NCI-H526 (cell line): ENCODE measurements around the gene FAM168A.
"Not testable (repeated sequence)": the region's sequence is repeated elsewhere in the genome, so short reads cannot be mapped to it uniquely, and the experiment has no call there.

Source experiments
- DNase-seq, 2 experiments: peaks; one replicate each; lab custom pipeline; 2025; lab: John Stamatoyannopoulos, UW

FAM168A gene

DNA sequence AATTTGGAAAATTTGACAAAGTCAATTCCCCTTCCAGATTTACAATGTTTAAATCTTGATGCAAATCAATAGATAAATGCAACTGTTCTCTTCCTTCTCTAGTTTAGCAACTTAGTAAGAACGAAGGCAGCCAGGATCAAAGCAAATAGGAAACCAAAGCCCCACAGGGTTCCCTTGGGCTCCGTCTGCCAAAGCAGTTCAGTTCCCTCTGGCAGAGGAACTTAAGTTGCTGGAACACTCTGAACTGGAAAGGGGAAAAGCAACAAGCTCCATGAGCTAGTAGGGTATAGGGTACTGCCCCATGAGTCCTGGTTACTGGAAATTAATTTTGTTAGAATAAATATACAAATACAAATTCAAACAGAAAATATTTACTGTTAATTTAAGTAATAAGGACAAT lies 130.4 kb downstream of the FAM168A start:
- DNase-seq = no peak

DNA sequence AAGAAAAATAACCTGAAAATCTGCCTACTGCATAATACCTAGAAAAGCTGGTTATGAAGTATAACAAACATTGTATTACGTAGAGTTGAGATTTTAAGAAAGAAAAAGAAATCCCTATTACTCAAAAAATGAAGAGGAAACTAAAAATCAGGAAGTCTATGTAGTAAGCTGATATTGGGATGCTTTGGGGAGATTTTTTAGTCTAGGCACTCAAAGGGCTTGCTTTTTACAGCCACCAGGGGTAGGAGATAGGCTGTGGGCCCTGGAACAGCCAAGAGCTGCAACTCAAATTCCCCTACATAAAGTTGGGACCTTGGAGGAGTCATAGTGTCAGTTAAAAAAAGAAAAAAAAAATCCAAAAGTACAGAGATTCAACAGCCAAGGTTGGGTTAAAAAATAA lies 131.3 kb downstream of the FAM168A start:
- no peak for DNase-seq

- DNase-seq = no peak
Measured at GRCh38 chr11:73465871-73466270, 132.0 kb downstream of the FAM168A start.

DNA sequence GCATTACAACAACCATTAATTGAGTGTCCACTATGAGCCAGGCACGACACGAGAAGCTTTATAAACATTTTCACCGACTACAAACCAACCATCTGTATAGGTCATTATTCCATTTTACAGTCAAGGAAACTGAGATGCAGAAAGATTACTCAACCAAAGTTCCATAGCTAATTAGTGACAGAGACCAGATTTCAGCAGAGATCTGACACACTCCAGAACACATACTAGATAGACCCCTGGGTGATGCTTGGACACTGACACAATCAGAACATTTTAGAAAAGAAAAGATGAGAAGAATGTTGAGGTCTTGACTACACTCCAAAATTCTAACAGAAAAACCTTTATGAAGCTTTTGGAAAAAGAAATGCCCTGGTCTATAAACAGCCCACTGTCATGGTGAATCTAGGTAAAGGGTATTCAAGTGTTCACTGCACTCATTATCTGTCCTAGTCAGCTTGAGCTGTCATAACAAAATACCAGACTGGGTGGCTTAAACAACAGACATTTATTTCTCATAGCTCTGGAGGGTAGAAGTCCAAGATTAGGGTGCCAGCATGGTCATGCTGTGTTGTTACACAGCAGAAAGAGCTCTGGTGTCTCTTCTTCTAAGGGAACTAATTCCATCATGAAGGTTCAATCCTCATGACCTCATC lies 132.8 kb downstream of the FAM168A start:
- DNase-seq = no peak

DNA sequence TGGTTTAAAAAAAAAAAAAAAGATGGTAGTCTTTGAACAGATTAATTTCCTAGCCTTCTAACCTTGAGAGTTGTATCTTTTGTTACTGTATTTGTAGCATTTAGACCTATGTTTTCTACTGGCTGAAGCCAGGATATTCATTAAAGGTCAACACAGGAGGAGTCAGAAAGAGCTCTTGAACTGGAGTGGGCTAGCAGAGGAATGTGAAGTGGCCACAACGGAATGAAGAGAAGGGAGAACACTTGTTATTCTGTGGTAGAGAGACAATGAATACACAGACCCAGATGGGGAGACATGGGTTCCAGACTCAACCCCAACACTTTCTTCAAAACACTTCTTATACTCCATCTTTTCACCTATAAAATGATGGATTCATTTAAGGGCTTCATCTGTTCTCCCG lies 133.6 kb downstream of the FAM168A start:
- DNase-seq = no peak

- DNase-seq = no peak
Measured at GRCh38 chr11:73463359-73463758, 134.6 kb downstream of the FAM168A start.

DNA sequence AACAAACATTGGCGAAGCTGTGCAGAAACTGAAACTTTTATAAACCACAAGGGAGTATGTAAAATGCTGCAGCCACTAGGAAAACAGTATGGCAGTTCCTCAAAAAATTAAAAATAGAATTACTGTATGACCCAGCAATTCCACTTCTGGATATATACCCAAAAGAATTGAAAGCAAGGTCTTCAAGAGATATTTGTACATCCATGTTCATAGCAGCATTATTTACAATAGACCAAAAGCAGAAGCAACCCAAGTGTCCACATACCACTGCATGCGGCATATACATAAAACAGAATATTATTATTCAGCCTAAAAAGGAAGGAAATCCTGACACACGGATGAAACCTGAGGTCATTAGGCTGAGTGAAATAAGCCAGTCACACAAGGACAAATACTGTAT lies 135.9 kb downstream of the FAM168A start:
- no peak for DNase-seq

GRCh38 chr11:73461335-73461840 lies 136.5 kb downstream of the FAM168A start:
- DNase-seq = no peak

- DNase-seq = no peak
Measured at GRCh38 chr11:73458201-73458600, 139.7 kb downstream of the FAM168A start.

GRCh38 chr11:73454987-73455386 lies 142.9 kb downstream of the FAM168A start:
- no peak for DNase-seq

GRCh38 chr11:73453562-73453961 lies 144.3 kb downstream of the FAM168A start:
- no peak for DNase-seq

DNA sequence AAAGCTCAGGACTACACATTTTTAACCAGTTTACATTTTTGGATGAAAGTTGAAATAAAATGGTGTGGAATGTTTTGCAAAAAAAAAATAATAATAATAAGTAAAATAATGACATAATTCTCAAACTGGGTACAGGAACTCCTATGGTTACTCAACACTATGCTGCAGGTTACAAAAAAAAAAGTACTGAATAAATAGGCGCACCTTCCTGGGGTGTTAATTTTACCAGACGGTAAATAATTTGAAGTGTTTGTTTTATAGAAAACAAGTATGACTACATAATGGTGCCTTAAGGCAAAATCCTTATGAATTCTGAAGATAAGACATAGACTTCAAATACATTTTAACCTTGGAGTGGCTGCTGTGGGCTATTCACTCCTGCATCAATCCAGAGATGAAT lies 145.2 kb downstream of the FAM168A start:
- no peak for DNase-seq

DNA sequence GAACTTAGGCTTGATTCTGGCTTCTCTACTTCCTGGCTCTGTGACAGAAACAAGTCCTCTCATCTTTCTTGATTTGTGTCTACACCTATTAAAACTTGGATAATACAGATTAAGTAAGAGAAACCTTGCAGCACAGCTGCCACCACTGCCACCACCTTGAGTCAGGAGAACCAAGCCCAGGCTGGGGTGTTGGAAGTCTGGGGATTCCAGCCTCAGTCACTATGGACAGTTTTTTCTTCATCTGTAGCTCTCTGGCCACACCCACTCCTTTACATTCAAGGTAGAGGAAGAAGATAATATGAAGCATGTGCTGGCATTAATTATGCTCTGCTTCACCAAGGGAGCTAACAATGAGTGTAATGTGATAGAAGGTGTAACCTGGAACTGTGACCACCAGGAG lies 146.0 kb downstream of the FAM168A start:
- no peak for DNase-seq

DNA sequence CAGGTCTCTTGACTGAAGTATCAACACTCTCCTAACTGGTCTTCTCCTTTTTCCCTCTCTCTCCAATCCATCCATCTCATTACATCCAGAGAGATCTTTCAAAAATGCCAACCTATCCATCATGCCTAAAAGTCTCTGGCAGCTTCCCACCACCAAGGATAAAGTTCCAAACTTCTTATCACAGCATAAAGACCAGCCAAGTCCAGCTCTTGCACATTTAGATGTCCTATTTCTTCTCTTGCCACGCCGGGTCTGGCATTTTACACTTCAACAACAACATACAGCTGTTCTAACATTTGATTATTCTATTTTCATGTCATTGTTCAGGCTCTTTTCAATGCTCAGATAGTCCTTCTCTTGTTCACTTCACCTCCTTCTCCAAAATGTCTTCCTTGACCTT lies 151.1 kb downstream of the FAM168A start:
- no peak for DNase-seq

- DNase-seq = no peak
Measured at GRCh38 chr11:73445980-73446379, 151.9 kb downstream of the FAM168A start.

DNA sequence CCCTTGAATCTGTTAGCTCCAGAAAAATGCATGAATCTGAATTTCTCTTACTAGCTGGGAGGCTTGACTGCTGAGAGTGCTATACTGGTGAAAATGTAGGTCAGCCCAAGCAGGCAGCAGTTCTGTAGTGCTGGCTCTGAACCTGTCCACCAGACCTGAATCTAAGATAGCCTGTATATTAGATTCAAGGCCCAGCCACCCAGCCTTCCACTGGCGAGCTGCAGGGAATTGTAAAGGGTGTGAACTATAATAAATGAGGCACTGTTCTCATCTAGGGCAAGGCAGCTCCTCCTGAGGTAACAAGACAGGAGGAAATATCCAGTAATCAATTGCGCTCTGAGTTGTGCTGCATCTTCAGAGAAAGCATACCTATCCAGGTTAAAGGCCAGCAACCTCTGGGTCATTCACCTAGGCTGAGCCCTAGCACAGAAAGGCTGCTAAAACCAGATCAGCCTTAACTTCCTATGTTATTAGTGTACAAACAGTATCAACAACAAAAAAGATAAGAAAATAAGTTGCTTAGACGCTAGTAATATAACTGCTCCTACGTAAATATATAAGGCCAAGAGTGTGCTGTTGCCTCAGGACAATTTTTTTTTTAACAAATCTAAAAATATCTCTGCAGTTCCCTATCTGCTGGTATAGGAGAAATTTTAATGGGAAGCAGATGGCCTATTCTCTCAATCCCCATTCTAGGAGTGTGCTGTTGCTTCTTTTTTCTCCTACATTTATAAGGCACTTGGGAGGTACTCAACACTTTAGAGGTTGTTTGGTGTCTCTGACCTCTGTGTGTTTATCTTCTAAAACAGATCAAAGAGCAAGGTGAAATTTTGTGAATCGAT lies 158.7 kb downstream of the FAM168A start:
- no peak for DNase-seq

DNA sequence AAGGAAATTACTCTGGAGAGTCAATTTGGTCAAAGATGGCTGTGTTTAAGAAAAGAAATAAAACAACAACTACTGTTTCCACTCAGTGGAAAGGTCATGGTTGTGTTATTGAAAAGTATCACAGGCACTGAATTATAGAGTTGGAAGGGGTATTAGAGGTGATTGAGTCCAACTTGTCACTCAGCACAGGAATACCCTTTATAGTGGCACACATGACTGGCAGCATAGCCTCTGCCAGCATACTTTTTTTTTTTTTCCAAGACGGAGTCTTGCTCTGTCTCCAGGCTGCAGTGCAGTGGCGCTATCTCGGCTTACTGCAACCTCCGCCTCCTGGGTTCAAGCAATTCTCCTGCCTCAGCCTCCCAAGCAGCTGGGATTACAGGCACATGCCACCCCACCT lies 161.1 kb downstream of the FAM168A start:
- DNase-seq = not testable (repeated sequence)

DNA sequence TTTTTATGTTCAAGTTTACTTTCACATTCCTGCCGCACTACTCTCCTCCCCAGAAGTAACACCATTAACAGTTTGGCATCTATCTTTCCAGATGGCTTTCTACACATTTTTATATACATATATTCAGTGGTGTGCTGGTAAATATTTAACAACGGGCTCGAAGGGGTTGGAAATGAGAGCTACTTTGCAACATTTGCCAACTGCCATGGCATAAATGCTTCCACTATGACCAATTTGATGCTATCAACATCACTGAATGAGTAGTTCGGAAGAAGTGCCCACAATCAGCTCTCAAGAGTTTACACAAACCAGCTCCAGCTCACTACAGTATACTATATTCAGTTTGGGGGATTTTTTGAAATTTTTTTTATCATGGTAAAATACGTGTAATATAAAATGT lies 166.5 kb downstream of the FAM168A start:
- DNase-seq = no peak

DNA sequence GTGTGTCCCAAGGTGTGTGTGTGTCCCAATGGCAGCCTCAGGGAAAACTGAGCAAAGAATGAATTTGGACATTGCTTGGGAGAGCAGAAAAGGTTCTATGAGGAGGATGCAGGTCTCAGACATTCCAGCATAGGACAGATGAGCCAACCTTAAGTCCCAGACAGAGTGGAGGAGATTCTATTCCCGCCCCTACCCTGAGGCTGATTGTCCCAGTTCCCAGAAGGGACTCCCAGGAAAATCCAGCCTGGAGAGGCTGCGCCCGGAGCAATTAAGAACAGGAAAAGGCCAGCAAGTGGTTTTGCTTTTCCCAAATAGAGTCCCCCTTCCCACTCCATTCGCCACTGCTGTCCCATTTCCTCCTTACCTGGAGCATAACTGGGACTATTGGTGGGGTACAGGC lies 167.6 kb downstream of the FAM168A start:
- DNase-seq = no peak

DNA sequence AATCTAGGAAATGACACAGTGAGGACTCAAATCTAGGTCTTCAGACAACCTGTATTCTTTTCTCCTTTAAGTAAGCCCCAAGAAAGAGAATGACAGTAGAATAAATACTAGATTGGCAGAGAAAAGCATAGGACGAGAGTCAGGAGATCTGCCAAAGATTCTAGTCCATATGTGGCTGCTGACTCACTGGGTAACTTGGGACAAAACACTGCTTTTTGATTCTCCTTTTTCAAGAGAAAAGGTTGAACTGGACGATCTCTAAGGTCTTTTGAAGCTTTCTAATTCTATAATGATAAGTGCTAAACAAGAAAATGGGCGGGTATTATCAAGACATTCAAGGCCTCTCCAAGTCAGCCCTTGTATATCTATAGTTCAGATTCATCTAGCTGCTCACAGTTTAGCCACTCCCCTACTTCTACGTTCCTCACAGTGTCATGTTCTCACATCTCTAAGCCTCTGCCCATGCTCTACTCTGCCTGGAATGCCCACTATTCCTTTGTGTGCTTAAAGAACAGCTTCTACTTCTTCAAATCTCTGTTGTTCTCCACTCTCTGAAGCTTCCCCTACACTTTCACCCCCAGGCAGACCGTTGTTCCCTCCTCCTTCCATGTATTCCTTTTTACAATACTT lies 168.7 kb downstream of the FAM168A start:
- no peak for DNase-seq

- no peak for DNase-seq
Measured at GRCh38 chr11:73428699-73429098, 169.2 kb downstream of the FAM168A start.

- DNase-seq = no peak
Measured at GRCh38 chr11:73428227-73428626, 169.7 kb downstream of the FAM168A start.
